Measurements from ENCODE around the gene RNF224.

The RNF224 gene

DNA sequence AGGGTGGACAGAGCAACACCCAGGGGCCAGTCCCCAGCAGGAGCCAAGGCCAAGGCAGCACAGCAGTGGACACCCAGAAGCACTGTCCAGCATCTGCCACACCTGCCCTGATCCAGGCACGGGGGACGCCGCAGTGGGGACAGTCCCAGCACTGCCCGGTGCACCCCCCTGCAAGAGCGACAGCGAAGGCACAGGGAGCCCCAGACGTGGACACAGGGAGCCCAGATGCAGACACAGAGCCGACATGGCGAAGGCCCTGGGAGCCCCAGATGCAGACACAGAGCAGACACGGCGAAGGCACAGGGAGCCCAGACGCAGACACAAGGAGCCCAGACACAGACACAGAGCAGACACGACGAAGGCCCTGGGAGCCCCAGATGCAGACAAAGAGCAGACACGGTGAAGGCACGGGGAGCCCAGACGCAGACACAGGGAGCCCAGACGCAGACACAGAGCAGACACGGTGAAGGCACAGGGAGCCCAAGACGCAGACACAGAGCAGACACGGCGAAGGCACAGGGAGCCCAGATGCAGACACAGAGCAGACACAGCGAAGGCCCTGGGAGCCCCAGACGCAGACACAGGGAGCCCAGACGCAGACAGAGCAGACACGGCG, 43.2 kb upstream of the RNF224 start:
- TF ChIP-seq, protein P1, sequence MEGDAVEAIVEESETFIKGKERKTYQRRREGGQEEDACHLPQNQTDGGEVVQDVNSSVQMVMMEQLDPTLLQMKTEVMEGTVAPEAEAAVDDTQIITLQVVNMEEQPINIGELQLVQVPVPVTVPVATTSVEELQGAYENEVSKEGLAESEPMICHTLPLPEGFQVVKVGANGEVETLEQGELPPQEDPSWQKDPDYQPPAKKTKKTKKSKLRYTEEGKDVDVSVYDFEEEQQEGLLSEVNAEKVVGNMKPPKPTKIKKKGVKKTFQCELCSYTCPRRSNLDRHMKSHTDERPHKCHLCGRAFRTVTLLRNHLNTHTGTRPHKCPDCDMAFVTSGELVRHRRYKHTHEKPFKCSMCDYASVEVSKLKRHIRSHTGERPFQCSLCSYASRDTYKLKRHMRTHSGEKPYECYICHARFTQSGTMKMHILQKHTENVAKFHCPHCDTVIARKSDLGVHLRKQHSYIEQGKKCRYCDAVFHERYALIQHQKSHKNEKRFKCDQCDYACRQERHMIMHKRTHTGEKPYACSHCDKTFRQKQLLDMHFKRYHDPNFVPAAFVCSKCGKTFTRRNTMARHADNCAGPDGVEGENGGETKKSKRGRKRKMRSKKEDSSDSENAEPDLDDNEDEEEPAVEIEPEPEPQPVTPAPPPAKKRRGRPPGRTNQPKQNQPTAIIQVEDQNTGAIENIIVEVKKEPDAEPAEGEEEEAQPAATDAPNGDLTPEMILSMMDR (IDR thresholded peaks at IDR 0.05; ENCODE audit: extremely low read depth, missing control alignments): no peak

DNA sequence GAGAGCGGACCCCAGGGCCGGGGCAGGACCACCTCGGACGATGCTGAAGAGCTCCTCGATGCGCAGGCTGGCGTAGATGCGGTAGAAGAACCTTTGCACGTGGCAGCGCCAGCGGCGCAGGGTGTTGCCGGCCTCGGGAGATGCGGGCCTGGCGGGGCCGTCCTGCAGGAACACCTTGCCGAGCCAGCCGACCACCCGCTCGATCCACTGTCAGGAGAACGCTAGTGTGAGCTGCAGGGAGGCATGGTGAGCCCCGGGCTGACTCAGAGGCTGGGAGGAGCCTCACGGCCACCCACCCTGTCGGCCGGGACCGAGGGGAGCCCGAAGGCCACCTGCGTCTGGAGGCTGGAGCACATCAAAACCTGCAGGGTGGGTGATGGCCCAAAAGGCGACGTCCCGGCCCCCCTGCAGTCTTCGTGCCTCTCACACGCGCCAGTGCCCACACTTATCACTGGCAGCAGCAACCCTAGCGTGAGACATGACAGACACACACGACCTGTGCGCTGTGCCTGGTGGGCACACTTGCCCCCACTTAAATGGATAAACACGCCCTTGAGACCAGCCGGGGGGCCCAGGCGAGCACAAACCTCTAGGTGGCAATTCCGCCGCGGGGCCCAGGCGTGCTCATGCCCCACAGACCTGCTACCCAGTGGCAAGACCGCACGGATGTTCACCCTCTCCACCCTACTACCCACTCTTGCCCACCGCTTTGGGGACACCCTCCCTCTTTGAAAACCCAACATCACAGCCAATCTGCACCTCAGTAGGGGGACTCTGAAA, 42.2 kb upstream of the RNF224 start:
- TF ChIP-seq, protein P1 (IDR thresholded peaks at IDR 0.05; ENCODE audit: extremely low read depth, missing control alignments): no peak
- DNase-seq (ENCODE audit: low spot score): no peak

More for the DNA sequence above, 43.2 kb upstream of the RNF224 start:
- DNase-seq (ENCODE audit: low spot score): no peak

DNA sequence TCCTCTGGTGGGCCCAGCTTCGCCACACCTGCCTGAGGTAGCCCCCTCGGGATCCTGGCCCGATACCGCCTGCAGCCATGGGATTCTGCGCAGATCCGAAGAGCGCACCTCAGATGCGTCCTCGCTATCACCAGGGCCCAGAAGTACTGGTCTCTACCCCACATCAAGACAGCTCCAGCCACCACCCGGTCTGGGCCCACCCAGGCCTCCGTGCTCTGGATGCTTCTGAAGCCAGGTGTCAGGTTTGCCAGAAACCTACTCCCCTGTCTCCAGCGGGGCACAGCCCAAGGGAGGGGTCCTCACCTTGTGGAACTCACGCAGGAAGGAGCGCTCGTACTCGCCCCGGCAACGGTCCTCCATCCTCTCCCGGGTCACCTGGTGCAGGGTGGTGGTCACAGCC, 41.4 kb upstream of the RNF224 start:
- no peak for DNase-seq (ENCODE audit: low spot score)
- TF ChIP-seq, protein P1 (IDR thresholded peaks at IDR 0.05; ENCODE audit: extremely low read depth, missing control alignments): no peak

DNA sequence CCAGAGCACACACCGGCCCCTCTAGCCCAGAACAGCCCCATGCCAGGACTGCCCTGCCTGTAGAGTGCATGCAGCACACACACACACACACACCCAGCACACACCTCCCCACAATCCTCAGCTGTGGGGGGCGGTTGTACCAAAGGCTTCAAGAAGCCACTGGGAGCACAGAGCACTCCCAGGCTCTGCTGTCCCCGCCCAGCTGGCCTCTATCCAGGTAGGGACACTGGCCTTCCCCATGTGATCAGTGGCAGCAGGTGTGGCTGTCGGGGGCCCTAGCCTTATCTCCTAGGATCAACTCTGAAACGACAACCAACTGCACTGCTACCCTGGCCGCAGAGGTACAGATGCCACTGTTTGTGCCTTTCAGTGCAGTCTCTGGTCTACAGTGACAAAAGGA, 40.9 kb upstream of the RNF224 start:
- TF ChIP-seq, protein P1 (IDR thresholded peaks at IDR 0.05; ENCODE audit: extremely low read depth, missing control alignments): no peak
- DNase-seq (ENCODE audit: low spot score): no peak

DNA sequence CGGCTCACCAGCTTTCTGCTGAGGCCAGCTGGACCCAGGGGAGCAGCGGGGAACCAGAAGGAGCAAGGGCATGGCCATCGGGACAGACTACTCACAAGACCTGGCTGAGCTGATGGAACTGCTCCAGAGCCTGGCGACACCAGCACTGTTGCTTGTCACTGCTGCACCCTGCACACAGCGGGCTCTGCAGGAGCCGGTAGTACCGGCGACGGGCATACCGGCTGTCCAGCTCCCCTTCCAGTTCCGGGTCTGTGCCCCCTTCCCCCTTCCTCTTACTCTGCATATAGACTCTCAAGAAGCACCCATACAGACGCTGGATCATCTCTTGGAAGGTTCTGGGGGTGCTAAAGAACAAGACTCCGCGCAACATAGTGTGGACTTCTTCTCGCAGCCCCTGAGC, 39.9 kb upstream of the RNF224 start:
- DNase-seq (ENCODE audit: low spot score): no peak
- TF ChIP-seq, protein P1 (IDR thresholded peaks at IDR 0.05; ENCODE audit: extremely low read depth, missing control alignments): no peak

DNA sequence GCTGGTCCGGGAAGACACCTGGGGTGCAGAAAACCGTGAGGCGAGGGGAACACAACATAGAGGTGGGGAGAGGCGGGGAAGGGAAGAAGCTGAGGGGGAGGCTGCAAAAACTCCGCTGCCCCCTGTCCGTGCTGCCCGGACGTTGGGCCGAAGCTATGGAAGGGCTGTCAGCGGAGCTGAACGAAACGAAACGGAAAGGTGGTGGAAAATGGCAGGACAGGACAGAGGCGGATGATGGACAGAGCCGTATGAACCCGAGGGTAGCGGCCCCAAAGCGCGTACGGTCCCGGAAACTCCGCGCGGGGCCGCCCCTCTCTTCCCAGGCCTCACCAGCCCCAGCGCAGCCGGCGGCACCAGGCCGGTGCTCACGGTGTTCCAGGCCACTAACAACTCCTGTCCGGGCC, 39.2 kb upstream of the RNF224 start:
- TF ChIP-seq, protein P1 (IDR thresholded peaks at IDR 0.05; ENCODE audit: extremely low read depth, missing control alignments): no peak
- DNase-seq (ENCODE audit: low spot score): no peak

DNA sequence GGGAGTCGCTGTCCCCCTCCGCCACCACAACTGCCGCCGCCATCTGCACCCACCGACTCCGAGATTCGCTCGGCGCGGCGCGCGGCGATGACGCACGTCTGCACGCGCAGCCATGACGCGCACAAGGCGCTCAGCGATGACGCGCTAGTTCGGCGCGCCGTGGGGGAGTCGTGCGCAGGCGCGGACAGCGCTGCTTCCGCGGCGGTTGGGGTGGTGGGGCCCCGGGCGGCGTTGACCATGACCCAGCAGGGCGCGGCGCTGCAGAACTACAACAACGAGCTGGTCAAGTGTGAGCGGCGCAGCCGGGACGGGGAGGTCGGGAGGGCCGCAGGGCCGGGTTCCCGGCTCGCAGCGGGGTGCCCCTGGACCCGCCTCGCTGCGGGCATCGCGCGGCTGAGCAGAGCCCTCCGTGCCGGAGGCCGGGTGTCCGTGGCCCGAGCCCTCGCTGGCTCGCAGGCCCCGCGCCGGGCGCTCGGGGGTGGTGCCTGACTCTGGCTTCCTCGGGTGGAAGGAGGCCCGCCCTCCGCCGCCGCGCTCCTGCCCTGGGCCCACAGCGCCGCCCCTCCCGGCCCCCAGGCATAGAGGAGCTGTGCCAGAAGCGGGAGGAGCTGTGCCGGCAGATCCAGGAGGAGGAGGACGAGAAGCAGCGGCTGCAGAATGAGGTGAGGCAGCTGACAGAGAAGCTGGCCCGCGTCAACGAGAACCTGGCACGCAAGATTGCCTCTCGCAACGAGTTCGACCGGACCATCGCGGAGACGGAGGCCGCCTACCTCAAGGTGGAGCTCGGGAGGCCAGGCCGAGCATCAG, 38.6 kb upstream of the RNF224 start, which contains the start of the genes ANAPC2 and SSNA1:
ANAPC2 (minus strand) TSS at position 71 of the 807 bp plus-strand sequence; CDS start at position 43, 28 bp downstream.
SSNA1 (plus strand) TSS at position 187 of the 807 bp plus-strand sequence; CDS start at position 238, 51 bp downstream.
- TF ChIP-seq, protein P1 (IDR thresholded peaks at IDR 0.05; ENCODE audit: extremely low read depth, missing control alignments): peak; percentile 18
- peak; percentile 99 for DNase-seq (ENCODE audit: low spot score)

Measured in GM20000 (cell line).